Panc1 (cell line): Measurements from ENCODE around the gene DHX32. TPM values are rescaled to one million over a fixed set of nuclear protein-coding genes. Genes with fewer than 3 reads are reported as not detected.

ENCODE experiments used
- ATAC-seq: fragments of 200-7000 bp; cut with Tn5 transposase; 2 replicates; pipeline ENCODE4 v1.9.1; 2020; ENCODE audit warnings: mild to moderate bottlenecking, moderate library complexity
- BruUV-seq: library from RNA; stranded (reverse); fragments of 400-500 nt; replicated peaks from 2 replicates; lab custom pipeline; 2021; lab: Mats Ljungman, UMichigan
- CTCF ChIA-PET: fragments of 300-600 bp; sonication (Branson Sonifier 250); formaldehyde crosslinking; loops from one replicate; lab custom pipeline; 2022; ENCODE audit warnings: antibody characterized with exemption; lab: Charles Lee
- POLR2A ChIA-PET: fragments of 300-600 bp; sonication (Branson Sonifier 250); formaldehyde crosslinking; loops from one replicate; lab custom pipeline; 2022; ENCODE audit warnings: antibody characterized with exemption; lab: Charles Lee
- DNase-seq: peaks from one replicate; pipeline ENCODE4 v3.0.0-alpha.2; 2010; ENCODE audit warnings: low read depth, low spot score
- H3K27ac ChIP-seq: 2 replicates; pipeline ENCODE4 v1.5.1; 2011; ENCODE audit warnings: mild to moderate bottlenecking, low read length, inconsistent platforms
- H3K27me3 ChIP-seq: fragments of 200-500 bp; sonication (Bioruptor generic); 2 replicates; pipeline ENCODE4 v1.6.0; 2014; ENCODE audit warnings: low read length, inconsistent platforms; ENCODE audit not compliant: control insufficient read depth, insufficient read depth
- H3K36me3 ChIP-seq: fragments of 200-500 bp; sonication (Bioruptor generic); 2 replicates; pipeline ENCODE4 v1.5.1; 2014; ENCODE audit warnings: inconsistent platforms, mild to moderate bottlenecking, low read length, moderate library complexity; ENCODE audit not compliant: control insufficient read depth, insufficient read depth
- H3K4me1 ChIP-seq: 2 replicates; pipeline ENCODE4 v1.5.1; 2011; ENCODE audit warnings: inconsistent platforms, mild to moderate bottlenecking, low read length, moderate library complexity; ENCODE audit not compliant: control insufficient read depth, insufficient read depth
- H3K4me3 ChIP-seq, 2 experiments: 2 replicates each; pipeline ENCODE4 v1.5.1; 2011 to 2012; ENCODE audit warnings: low read depth in 2 of 2, low read length in 2 of 2, mild to moderate bottlenecking in 2 of 2, inconsistent platforms in 1 of 2, moderate library complexity in 1 of 2
- H3K9me3 ChIP-seq: fragments of 200-500 bp; sonication (Bioruptor generic); 2 replicates; pipeline ENCODE4 v1.5.1; 2014; ENCODE audit warnings: low read depth, mild to moderate bottlenecking, inconsistent platforms, low read length, moderate library complexity; ENCODE audit not compliant: control insufficient read depth, insufficient read depth
- CTCF ChIP-seq: fragments of 450-650 bp; IDR thresholded peaks from 2 replicates; pipeline ENCODE4 v1.5.1; 2017; ENCODE audit warnings: mild to moderate bottlenecking
- POLR2AphosphoS5 ChIP-seq: IDR thresholded peaks from 2 replicates; pipeline ENCODE4 v1.6.1; 2012; ENCODE audit warnings: mild to moderate bottlenecking, low read depth, low read length, moderate library complexity
- REST ChIP-seq, 2 experiments: IDR thresholded peaks; 2 replicates each; pipeline ENCODE4 v1.6.1; 2011 to 2012; ENCODE audit warnings: low read depth in 2 of 2, control low read depth in 1 of 2, low read length in 1 of 2, mild to moderate bottlenecking in 1 of 2, moderate library complexity in 1 of 2; ENCODE audit not compliant: insufficient read depth in 1 of 2
- SIN3A ChIP-seq: IDR thresholded peaks from 2 replicates; pipeline ENCODE4 v1.6.1; 2012; ENCODE audit warnings: low read depth, mild to moderate bottlenecking, low read length, moderate library complexity, borderline replicate concordance; ENCODE audit not compliant: insufficient read depth
- TCF7L2 ChIP-seq: IDR thresholded peaks from 2 replicates; pipeline ENCODE4 v1.6.1; 2011; ENCODE audit warnings: mild to moderate bottlenecking, low read depth, low read length, inconsistent platforms
- in situ Hi-C: cut with HindIII; loops from 2 replicates; pipeline ENCODE4 v1.10.0; 2016; ENCODE audit warnings: low sequenced_read_pairs, low pct_unique_long_range_greater_than_20kb
- intact Hi-C: fragments of 100-400 bp; cut with micrococcal nuclease; formaldehyde crosslinking; loops from one replicate; pipeline ENCODE4 v1.10.0; 2022; ENCODE audit not compliant: unreplicated experiment
- total RNA-seq: library from RNA; stranded (reverse); gene quantifications from one replicate; pipeline ENCODE4 v1.2.1, GENCODE V29; 2021; ENCODE audit not compliant: unreplicated experiment

Gene DHX32
- total RNA-seq, 1 experiment from 2014 or later, result 117 TPM

GRCh38 chr10:125848371-125848770 is 32.7 kb downstream of the DHX32 start:
- Histone ChIP-seq H3K36me3 (peaks cover 33% of the 10 kb centered on the region), H3K4me1 (no peaks in the 10 kb centered on the region), H3K4me3 (no peak overlapping the region), H3K27ac (no peak overlapping the region), H3K27me3 (no peaks in the 10 kb centered on the region), H3K9me3 (no peaks in the 10 kb centered on the region)
- in situ Hi-C loops, result no loop called here
- DNase-seq (no peak), ATAC-seq (no peak)
- ChIA-PET CTCF (interaction anchor here (0.6 kb wide), 1 partner anchor 86 kb away, joined by 9 read pairs; no protein-coding TSS in a partner anchor), POLR2A (no interaction called here)
- BruUV-seq, result no TSS peak
- intact Hi-C loops, result no loop called here
- no peak for TF ChIP-seq REST (IDR thresholded peaks at IDR 0.05; ENCODE audit: insufficient read depth in 1 of 2, low read depth in 2 of 2, low read length in 1 of 2)
- TF ChIP-seq TCF7L2, result no peak
- no peak for TF ChIP-seq SIN3A
- TF ChIP-seq POLR2AphosphoS5, result no peak
- no peak for TF ChIP-seq CTCF

GRCh38 chr10:125846894-125847293 is 34.2 kb downstream of the DHX32 start:
- ChIA-PET POLR2A (no interaction called here), CTCF (interaction anchor here (0.5 kb wide), 1 partner anchor 16 kb away, joined by 3 read pairs; no protein-coding TSS in a partner anchor)
- Histone ChIP-seq H3K4me3 (no peak overlapping the region), H3K9me3 (no peaks in the 10 kb centered on the region), H3K27ac (no peak overlapping the region), H3K4me1 (no peaks in the 10 kb centered on the region), H3K27me3 (no peaks in the 10 kb centered on the region), H3K36me3 (peaks cover 19% of the 10 kb centered on the region)
- no TSS peak for BruUV-seq
- ATAC-seq, result no peak
- intact Hi-C loops (no loop called here), in situ Hi-C loops (no loop called here)
- TF ChIP-seq SIN3A (no peak), REST (IDR thresholded peaks at IDR 0.05; ENCODE audit: insufficient read depth in 1 of 2, low read depth in 2 of 2, low read length in 1 of 2) (no peak), TCF7L2 (no peak), POLR2AphosphoS5 (no peak), CTCF (no peak)
- DNase-seq, result no peak
